GM12875 (cell line): ENCODE measurements around the gene EPB41L5.

Source experiments
- H3K4me3 ChIP-seq: one replicate; pipeline ENCODE4 v1.5.1; 2011; ENCODE audit warnings: low read depth, low read length, control low read depth
- TF ChIP-seq, protein P1 (sequence below): IDR thresholded peaks from 2 replicates; pipeline ENCODE4 v1.5.1; 2011; ENCODE audit warnings: low read depth, mild to moderate bottlenecking, control low read depth, inconsistent platforms, low read length, moderate library complexity, borderline replicate concordance; ENCODE audit not compliant: insufficient read depth

EPB41L5 gene

DNA sequence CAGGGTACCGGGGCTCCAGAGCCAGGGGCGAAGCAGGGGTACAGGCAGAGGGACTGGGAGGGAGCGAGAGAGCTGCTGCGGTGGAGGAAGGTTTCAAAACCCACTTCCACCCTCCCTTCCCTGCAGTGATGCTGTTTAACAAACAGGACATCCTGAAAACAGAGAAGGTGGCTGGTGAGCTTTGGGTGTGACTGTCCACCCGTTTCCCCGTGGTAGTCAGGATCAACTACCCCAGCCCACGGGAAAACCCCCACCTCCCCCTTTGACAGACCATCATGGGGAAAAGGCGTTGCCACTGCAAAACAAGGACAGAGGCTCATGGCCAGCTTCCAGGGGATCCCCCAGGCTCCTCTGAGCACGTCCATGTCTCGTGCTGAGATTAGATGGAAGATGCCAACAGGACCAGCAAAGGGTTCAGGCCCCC lies 197.4 kb downstream of the EPB41L5 start:
- TF ChIP-seq, protein P1, sequence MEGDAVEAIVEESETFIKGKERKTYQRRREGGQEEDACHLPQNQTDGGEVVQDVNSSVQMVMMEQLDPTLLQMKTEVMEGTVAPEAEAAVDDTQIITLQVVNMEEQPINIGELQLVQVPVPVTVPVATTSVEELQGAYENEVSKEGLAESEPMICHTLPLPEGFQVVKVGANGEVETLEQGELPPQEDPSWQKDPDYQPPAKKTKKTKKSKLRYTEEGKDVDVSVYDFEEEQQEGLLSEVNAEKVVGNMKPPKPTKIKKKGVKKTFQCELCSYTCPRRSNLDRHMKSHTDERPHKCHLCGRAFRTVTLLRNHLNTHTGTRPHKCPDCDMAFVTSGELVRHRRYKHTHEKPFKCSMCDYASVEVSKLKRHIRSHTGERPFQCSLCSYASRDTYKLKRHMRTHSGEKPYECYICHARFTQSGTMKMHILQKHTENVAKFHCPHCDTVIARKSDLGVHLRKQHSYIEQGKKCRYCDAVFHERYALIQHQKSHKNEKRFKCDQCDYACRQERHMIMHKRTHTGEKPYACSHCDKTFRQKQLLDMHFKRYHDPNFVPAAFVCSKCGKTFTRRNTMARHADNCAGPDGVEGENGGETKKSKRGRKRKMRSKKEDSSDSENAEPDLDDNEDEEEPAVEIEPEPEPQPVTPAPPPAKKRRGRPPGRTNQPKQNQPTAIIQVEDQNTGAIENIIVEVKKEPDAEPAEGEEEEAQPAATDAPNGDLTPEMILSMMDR: no peak
- no peak overlapping the region for H3K4me3 ChIP-seq

DNA sequence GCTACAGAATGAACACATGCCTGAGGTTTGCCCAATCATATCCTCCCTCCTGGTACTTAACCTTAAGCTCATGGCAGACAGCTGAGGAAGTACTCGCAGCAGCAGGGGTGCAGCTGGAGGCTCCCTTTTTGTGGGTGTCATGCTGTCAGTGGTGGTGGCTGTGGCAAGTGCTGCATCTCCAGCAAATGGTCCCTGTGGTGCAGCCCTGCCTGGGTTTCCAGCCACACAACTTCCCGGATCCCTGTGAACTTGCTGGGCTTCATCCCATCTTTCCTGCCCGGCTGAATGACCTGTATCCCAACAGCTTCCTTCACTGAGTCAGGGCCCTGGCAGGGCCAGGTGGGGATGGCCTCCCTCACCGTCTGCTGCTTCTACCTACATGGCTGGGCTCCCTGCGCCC lies 205.3 kb downstream of the EPB41L5 start:
- no peak overlapping the region for H3K4me3 ChIP-seq
- TF ChIP-seq, protein P1: no peak

DNA sequence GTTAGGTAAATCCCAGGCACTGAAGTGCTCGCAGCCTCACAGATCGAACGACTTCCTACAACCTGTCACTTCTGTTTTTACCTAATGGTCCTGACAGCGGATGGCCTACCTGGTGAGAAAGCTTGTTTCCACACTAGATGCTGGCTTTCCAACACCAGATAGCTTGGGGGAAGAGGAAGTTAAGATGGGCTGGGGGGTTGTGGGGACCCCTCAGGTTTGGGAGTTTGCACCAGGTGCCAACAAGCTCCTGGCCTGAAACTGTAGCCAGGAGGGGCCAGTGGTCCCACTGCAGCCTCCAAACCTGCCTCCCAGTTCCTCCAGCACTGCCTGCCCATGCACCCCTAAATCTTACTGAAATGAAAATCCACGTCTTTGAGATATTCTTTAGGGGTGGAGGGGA lies 206.4 kb downstream of the EPB41L5 start:
- H3K4me3 ChIP-seq: no peak overlapping the region

DNA sequence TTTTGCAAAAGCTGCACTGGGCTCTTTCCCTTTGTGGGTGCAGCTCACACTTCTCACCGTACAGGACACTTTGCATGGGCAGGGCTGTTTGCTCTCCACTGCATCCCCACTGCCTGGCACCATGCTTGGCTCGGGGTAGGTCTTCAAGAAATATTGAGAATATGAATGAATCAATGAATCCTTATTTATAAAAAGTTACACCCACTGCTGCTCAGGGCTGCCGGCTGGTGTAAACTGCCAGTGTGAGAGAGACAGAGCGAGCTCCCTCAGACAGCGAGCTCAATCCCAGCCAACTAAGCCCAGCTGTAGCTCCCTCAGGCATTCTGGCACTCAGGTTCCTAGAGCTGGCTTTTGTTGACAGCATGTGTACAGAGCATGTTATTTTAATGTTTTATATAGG lies 206.9 kb downstream of the EPB41L5 start:
- TF ChIP-seq, protein P1: no peak

More for the DNA sequence above, 206.4 kb downstream of the EPB41L5 start:
- TF ChIP-seq, protein P1: no peak

DNA sequence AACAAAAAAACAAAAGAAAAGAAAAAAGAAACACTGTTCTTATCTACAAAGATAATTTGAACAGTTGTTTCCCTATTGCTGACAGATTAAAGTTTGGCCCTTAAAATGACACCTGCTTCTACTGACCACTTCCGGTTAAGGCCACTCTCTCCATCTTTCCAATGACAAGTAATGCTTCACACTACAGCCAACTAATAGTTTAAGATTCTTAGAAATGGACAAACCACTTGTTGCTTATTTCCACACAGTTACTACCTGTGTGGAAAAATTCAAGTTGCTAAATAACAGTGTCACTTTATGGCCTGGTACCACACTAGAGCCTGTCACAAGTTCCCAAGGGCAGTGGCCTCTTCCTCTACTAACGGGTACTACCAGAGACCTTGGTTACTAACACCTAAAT lies 207.9 kb downstream of the EPB41L5 start:
- TF ChIP-seq, protein P1: no peak
- H3K4me3 ChIP-seq: no peak overlapping the region

More for the DNA sequence above, 206.9 kb downstream of the EPB41L5 start:
- no peak overlapping the region for H3K4me3 ChIP-seq

DNA sequence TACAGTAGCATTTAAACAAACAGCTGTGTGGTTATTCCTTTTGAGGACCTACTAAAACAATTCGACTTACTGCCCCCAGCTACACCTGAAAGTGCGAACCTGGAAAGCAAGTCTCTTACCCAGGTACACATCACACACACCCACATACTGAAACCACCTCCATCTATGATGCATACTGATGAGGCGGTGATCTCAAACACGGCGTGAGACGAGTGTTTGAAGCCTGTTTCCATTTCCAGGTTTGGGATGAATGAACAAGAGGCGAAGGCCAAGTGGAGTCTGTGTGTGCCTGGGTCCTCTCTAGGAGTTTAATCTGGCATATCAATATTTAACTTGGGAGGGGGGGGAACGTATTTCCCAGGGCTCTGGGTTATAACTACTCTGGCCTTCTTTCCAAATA lies 208.7 kb downstream of the EPB41L5 start:
- H3K4me3 ChIP-seq: no peak overlapping the region

More for the DNA sequence above, 208.7 kb downstream of the EPB41L5 start:
- TF ChIP-seq, protein P1: no peak
